DND-41 (cell line): ENCODE data around the gene ZCCHC14.

Experiments used
- CTCF ChIP-seq: IDR thresholded peaks from 2 replicates; pipeline ENCODE4 v1.5.1; 2012; ENCODE audit warnings: borderline replicate concordance, low read length, moderate library complexity, mild to moderate bottlenecking; ENCODE audit not compliant: poor library complexity, severe bottlenecking; ENCODE audit errors: extremely low read depth
- EZH2 ChIP-seq: IDR thresholded peaks from 3 replicates; pipeline ENCODE4 v1.6.1; 2012; ENCODE audit warnings: borderline replicate concordance, low read depth, mild to moderate bottlenecking, moderate library complexity, low read length, inconsistent platforms; ENCODE audit not compliant: severe bottlenecking

GRCh38 chr16:87395181-87395842 is 97.5 kb downstream of the ZCCHC14 start:
- TF ChIP-seq CTCF (no peak), EZH2 (no peak)
